ENCODE measurements around the gene PDGFC.

The PDGFC gene

DNA sequence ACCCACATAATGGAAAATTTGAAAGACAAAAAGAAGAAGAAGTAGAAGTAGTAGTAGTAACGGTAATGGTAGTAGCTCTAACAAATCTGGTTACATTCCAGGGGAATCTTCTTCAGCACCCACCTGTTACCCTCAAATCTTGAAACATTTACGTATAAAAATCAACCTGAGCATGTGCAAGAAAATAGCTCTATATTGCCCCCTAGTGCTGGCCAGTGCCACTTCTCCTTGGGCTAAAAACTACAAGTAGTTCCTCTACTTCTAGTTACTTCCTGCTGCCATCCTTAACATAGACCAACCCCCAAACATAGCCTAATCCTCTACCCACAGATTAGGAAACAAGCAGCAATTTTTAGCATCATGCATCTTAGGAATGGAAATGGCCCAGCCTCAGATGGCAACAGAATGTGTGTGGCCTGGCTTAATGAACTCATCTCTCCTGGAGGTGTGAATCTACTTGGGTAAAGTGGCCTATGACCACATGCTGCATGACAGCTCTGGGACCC lies 3.1 kb downstream of the PDGFC start:
- no peaks in the 10 kb centered on the region for H3K36me3 Mint-ChIP-seq (ENCODE audit: low read depth)
- no peaks in the 10 kb centered on the region for H3K27me3 Mint-ChIP-seq (ENCODE audit: low read depth)
- H3K9me3 Mint-ChIP-seq, result no peaks in the 10 kb centered on the region
- H3K27ac Mint-ChIP-seq, result peak overlapping the region; percentile 67 to 99 (median 96)
- peaks cover 50% of the 10 kb centered on the region for H3K4me1 Mint-ChIP-seq
- TF ChIP-seq, protein P1, sequence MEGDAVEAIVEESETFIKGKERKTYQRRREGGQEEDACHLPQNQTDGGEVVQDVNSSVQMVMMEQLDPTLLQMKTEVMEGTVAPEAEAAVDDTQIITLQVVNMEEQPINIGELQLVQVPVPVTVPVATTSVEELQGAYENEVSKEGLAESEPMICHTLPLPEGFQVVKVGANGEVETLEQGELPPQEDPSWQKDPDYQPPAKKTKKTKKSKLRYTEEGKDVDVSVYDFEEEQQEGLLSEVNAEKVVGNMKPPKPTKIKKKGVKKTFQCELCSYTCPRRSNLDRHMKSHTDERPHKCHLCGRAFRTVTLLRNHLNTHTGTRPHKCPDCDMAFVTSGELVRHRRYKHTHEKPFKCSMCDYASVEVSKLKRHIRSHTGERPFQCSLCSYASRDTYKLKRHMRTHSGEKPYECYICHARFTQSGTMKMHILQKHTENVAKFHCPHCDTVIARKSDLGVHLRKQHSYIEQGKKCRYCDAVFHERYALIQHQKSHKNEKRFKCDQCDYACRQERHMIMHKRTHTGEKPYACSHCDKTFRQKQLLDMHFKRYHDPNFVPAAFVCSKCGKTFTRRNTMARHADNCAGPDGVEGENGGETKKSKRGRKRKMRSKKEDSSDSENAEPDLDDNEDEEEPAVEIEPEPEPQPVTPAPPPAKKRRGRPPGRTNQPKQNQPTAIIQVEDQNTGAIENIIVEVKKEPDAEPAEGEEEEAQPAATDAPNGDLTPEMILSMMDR (IDR thresholded peaks at IDR 0.05; ENCODE audit: unreplicated experiment in 3 of 3), result peak; percentile 83 to 88 (median 87)
- peak overlapping the region; percentile 89 to 96 (median 95) for H3K4me3 Mint-ChIP-seq

DNA sequence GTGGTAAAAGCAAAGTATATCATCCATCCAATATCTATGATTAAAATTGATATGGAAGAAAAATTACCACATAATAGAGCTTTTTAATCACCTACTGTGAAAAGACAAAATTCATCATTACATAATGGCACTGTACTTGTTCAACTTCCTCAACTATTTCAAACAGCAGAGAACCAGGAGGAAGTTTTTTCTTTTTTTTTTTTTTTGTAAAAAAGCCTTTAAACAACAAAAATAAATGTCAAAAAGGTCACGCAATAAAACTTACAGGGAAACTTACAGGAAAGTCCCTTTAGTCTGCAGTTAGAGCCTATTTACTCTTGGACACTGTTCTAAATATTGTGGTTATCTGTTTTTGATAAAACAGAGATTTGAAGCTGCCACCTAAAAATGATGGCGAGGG lies 4.8 kb downstream of the PDGFC start:
- Mint-ChIP-seq H3K4me1 (peaks cover 62% of the 10 kb centered on the region), H3K4me3 (peak overlapping the region; percentile 89 to 96 (median 95)), H3K9me3 (no peaks in the 10 kb centered on the region), H3K27ac (peak overlapping the region; percentile 36 to 99 (median 55)), H3K27me3 (ENCODE audit: low read depth) (no peaks in the 10 kb centered on the region), H3K36me3 (ENCODE audit: low read depth) (no peaks in the 10 kb centered on the region)
- TF ChIP-seq, protein P1 (IDR thresholded peaks at IDR 0.05; ENCODE audit: unreplicated experiment in 3 of 3), result no peak

DNA sequence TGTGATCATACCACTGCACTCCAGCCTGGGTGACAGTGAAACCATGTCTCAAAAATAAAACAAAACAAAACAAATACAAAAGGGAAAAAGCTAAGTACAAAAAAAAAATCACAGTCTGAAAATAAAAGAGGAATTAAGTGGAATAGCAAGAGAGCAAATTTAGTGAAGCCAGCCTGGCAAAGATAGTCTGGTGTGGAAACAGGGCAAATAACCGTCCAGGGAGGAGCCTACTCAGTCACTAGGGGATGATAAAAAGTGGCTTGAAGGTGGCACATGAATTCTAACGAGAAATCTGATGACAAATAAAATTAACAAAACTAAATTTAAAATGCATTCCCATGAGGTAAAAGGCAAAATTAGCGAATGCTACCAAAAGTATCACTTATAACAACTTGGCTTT lies 8.2 kb downstream of the PDGFC start:
- Mint-ChIP-seq H3K36me3 (ENCODE audit: low read depth) (no peaks in the 10 kb centered on the region), H3K4me1 (peaks cover 75% of the 10 kb centered on the region), H3K27ac (peak overlapping the region in 2 of 3 experiments; percentile 67 to 92), H3K9me3 (no peaks in the 10 kb centered on the region), H3K27me3 (ENCODE audit: low read depth) (no peaks in the 10 kb centered on the region), H3K4me3 (no peak overlapping the region)
- TF ChIP-seq, protein P1 (IDR thresholded peaks at IDR 0.05; ENCODE audit: unreplicated experiment in 3 of 3), result no peak

DNA sequence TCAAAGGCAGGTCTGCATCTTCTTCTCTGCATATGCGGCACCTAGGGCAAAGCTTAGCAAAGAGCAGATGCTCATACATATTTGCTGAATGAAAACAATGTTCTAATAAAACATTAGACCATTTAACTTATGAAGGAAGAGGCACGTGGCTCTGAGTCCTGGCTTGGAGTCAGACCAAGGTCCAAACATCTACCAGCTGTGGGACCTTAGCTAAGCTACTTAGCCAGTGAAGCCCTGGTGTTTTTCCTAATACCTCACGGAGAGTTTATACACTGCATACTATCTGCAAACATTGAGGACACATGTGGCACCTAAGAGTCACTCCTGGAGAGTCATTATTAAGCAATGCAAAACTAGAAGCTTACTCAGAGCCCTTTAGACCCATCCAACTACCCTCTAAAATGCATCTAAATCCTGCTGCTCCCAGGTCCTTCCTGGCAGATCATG lies 9.0 kb downstream of the PDGFC start:
- H3K9me3 Mint-ChIP-seq, result no peaks in the 10 kb centered on the region
- H3K27me3 Mint-ChIP-seq (ENCODE audit: low read depth), result no peaks in the 10 kb centered on the region
- peaks cover 75% of the 10 kb centered on the region for H3K4me1 Mint-ChIP-seq
- H3K27ac Mint-ChIP-seq, result peak overlapping the region; percentile 67 to 92 (median 78)
- TF ChIP-seq, protein P1 (IDR thresholded peaks at IDR 0.05; ENCODE audit: unreplicated experiment in 3 of 3), result no peak
- H3K36me3 Mint-ChIP-seq (ENCODE audit: low read depth), result no peaks in the 10 kb centered on the region
- H3K4me3 Mint-ChIP-seq, result peak overlapping the region; percentile 7 to 20 (median 16)

DNA sequence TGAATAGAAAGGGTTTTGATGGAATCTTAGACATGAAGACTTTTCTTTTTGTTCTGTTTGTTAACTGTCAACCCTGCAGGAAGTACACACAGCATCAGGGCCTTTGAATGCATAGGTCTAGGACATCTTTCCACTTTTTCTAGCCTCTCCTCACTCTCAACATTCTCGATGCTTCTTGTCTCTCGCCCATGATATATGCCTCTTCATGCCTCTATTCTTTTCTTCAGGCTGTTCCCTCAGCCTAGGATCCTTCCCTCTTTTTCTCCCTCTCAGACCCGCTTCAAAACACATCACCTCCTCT lies 9.6 kb downstream of the PDGFC start:
- TF ChIP-seq, protein P1 (IDR thresholded peaks at IDR 0.05; ENCODE audit: unreplicated experiment in 3 of 3), result no peak
- H3K27me3 Mint-ChIP-seq (ENCODE audit: low read depth), result no peaks in the 10 kb centered on the region
- H3K4me1 Mint-ChIP-seq, result peaks cover 75% of the 10 kb centered on the region
- peaks cover 4% of the 10 kb centered on the region for H3K9me3 Mint-ChIP-seq
- H3K4me3 Mint-ChIP-seq, result peak overlapping the region; percentile 7 to 20 (median 16)
- peaks cover 5% of the 10 kb centered on the region for H3K36me3 Mint-ChIP-seq (ENCODE audit: low read depth)
- peak overlapping the region; percentile 67 to 92 (median 78) for H3K27ac Mint-ChIP-seq
